Spleen (tissue), 7 donors: ENCODE data around the gene FNDC7.

ENCODE experiments used
- CTCF ChIP-seq, 11 experiments: fragments of 200-600 bp in 7 of 11; fragments of 450-650 bp in 4 of 11; sonication (generic) in 4 of 11; IDR thresholded peaks in 8 of 11; conservative IDR thresholded peaks in 3 of 11; 1 replicate in 7 of 11; 2 replicates in 4 of 11; pipeline versions ENCODE4 v1.4.0 to v1.8.0; 2016 to 2021; ENCODE audit warnings: antibody characterized with exemption in 11 of 11, inconsistent platforms in 4 of 11, mild to moderate bottlenecking in 1 of 11
- POLR2A ChIP-seq, 3 donors: fragments of 450-650 bp; IDR thresholded peaks; one replicate each; pipeline ENCODE4 v1.5.1; 2017; ENCODE audit warnings: antibody characterized with exemption in 3 of 3, mild to moderate bottlenecking in 1 of 3
- donor health status: DM: no; HTN: no; CAD: no; lungs with moderate emphysema.
- donor health status: DM: no; HTN: no; CAD: no.
- donor health status: DM: no; HTN: no; CAD: no.

GRCh38 chr1:108663074-108663473 is 49.6 kb upstream of the FNDC7 start:
- TF ChIP-seq CTCF (IDR thresholded peaks at IDR 0.05 in 8 of 11, conservative IDR thresholded peaks at IDR 0.05 in 3 of 11) (no peak), POLR2A (IDR thresholded peaks at IDR 0.05) (no peak)
